Naive thymus-derived CD4-positive, alpha-beta T cell (primary cell): ENCODE results near the gene PDLIM1. TPM values are rescaled to one million over a fixed set of nuclear protein-coding genes. Genes with fewer than 3 reads are reported as not detected.

ENCODE experiments used
- ATAC-seq: fragments of 150-1000 bp; cut with Tn5 transposase; 2 replicates; pipeline ENCODE4 v1.10.0; 2021; ENCODE audit warnings: mild to moderate bottlenecking, moderate library complexity
- CTCF ChIA-PET: fragments of 350-600 bp; sonication (Branson Sonifier 250); formaldehyde crosslinking; loops from one replicate; lab custom pipeline; 2021; ENCODE audit warnings: antibody characterized with exemption; lab: Charles Lee
- POLR2A ChIA-PET: fragments of 350-600 bp; sonication (Branson Sonifier 250); formaldehyde crosslinking; loops from one replicate; lab custom pipeline; 2021; ENCODE audit warnings: antibody characterized with exemption, inconsistent platforms; lab: Charles Lee
- DNase-seq, 9 donors: peaks; one replicate each; pipeline versions ENCODE4 v3.0.0 to v3.0.0-alpha.2; 2020 to 2022; ENCODE audit warnings: mixed read lengths in 1 of 9
- H3K27ac ChIP-seq: one replicate; pipeline ENCODE4 v1.7.0; 2013; ENCODE audit warnings: mild to moderate bottlenecking, low read depth, low read length, moderate library complexity
- H3K27me3 ChIP-seq, 2 donors: one replicate each; pipeline ENCODE4 v1.7.0; 2013; ENCODE audit warnings: low read length in 2 of 2, mild to moderate bottlenecking in 2 of 2, moderate library complexity in 2 of 2; ENCODE audit not compliant: control insufficient read depth in 2 of 2, insufficient read depth in 2 of 2
- H3K36me3 ChIP-seq, 3 experiments: 1 replicate in 2 of 3; 2 replicates in 1 of 3; pipeline ENCODE4 v1.7.0; 2013; ENCODE audit warnings: low read length in 3 of 3, mild to moderate bottlenecking in 3 of 3, moderate library complexity in 1 of 3; ENCODE audit not compliant: insufficient read depth in 3 of 3, control insufficient read depth in 2 of 3
- H3K4me1 ChIP-seq, 2 donors: one replicate each; pipeline ENCODE4 v1.7.0; 2013; ENCODE audit warnings: low read length in 2 of 2, mild to moderate bottlenecking in 2 of 2, moderate library complexity in 1 of 2; ENCODE audit not compliant: control insufficient read depth in 2 of 2, insufficient read depth in 2 of 2
- H3K4me3 ChIP-seq: 2 replicates; pipeline ENCODE4 v1.7.0; 2013; ENCODE audit warnings: mild to moderate bottlenecking, low read length
- H3K9me3 ChIP-seq, 3 experiments: 1 replicate in 2 of 3; 2 replicates in 1 of 3; pipeline ENCODE4 v1.7.0; 2013; ENCODE audit warnings: low read length in 3 of 3; ENCODE audit not compliant: control insufficient read depth in 2 of 3
- H3K27ac Mint-ChIP-seq, 9 donors: one replicate each; pipeline ENCODE4 v1.8.0; 2020 to 2022; ENCODE audit warnings: mixed read lengths in 9 of 9, mild to moderate bottlenecking in 8 of 9, moderate library complexity in 5 of 9, inconsistent platforms in 2 of 9
- H3K27me3 Mint-ChIP-seq, 5 donors: one replicate each; pipeline ENCODE4 v1.8.0; 2021 to 2022; ENCODE audit warnings: mixed read lengths in 5 of 5, mild to moderate bottlenecking in 1 of 5
- H3K36me3 Mint-ChIP-seq, 5 donors: one replicate each; pipeline ENCODE4 v1.8.0; 2020 to 2022; ENCODE audit warnings: mixed read lengths in 5 of 5, mild to moderate bottlenecking in 3 of 5, inconsistent platforms in 1 of 5
- H3K4me1 Mint-ChIP-seq, 7 donors: one replicate each; pipeline ENCODE4 v1.8.0; 2020 to 2022; ENCODE audit warnings: mixed read lengths in 7 of 7, mild to moderate bottlenecking in 3 of 7, inconsistent platforms in 1 of 7
- H3K4me3 Mint-ChIP-seq, 10 donors: one replicate each; pipeline ENCODE4 v1.8.0; 2020 to 2022; ENCODE audit warnings: mild to moderate bottlenecking in 10 of 10, mixed read lengths in 10 of 10, moderate library complexity in 6 of 10, inconsistent platforms in 2 of 10
- H3K9me3 Mint-ChIP-seq, 11 donors: one replicate each; pipeline ENCODE4 v1.8.0; 2020 to 2022; ENCODE audit warnings: mixed read lengths in 11 of 11, mild to moderate bottlenecking in 4 of 11, inconsistent platforms in 1 of 11, moderate library complexity in 1 of 11
- intact Hi-C, 2 donors: fragments of 100-400 bp; cut with micrococcal nuclease; formaldehyde crosslinking; loops; one replicate each; pipeline ENCODE4 v1.15.1; 2023
- polyA plus RNA-seq, 2 donors: library from polyadenylated mRNA; unstranded; fragments of 300-500 nt; fragmentation: Illumina TruSeq; gene quantifications; one replicate each; pipeline ENCODE4 v1.2.3, GENCODE V29; 2021
- total RNA-seq, 6 experiments: library from RNA in 5 of 6; stranded (reverse) in 5 of 6; gene quantifications; 1 replicate in 5 of 6; 2 replicates in 1 of 6; pipeline ENCODE4 v1.2.3 and lab custom pipeline; 2021 to 2026

The PDLIM1 gene
- total and polyA plus RNA-seq, 7 experiments from 2014 or later = 0.32 to 27.6 (median 0.89) TPM

DNA sequence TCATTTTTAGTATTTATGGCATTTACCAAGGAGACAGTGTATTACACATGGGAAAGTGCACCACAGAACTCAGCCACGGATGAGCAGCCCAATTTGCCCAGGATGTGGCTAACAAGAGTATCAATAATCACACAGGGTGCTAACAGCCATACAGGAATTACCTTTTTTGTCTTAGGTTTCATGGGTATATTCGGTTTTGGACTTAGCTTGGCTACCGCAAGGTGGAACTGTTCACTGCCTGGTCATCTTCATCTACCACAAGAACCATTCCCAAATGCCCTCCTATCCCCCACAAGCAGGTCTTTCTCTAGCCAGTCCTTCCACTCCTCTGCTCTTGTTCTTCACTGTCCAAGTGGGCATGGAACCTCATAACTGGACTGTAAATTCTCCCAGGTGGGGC is 6.0 kb downstream of the PDLIM1 start:
- POLR2A ChIA-PET = no interaction called here
- no peak overlapping the region for H3K27ac Mint-ChIP-seq
- Histone ChIP-seq H3K9me3 (no peaks in the 10 kb centered on the region), H3K27me3 (peaks cover 0 to 6% of the 10 kb centered on the region in 2 donors), H3K4me3 (no peak overlapping the region), H3K36me3 (no peaks in the 10 kb centered on the region), H3K4me1 (no peaks in the 10 kb centered on the region), H3K27ac (no peak overlapping the region)
- ATAC-seq = no peak
- peaks cover 12 to 48% (median 36%) of the 10 kb centered on the region in 5 donors for H3K27me3 Mint-ChIP-seq
- intact Hi-C loops = no loop called here
- CTCF ChIA-PET = no interaction called here
- no peak for DNase-seq
- H3K9me3 Mint-ChIP-seq = peaks cover 0 to 1% (median 0%) of the 10 kb centered on the region in 11 donors
- H3K4me1 Mint-ChIP-seq = peaks cover 0 to 17% (median 5%) of the 10 kb centered on the region in 7 donors
- H3K36me3 Mint-ChIP-seq = no peaks in the 10 kb centered on the region
- no peak overlapping the region for H3K4me3 Mint-ChIP-seq

GRCh38 chr10:95282107-95282506 is 8.7 kb downstream of the PDLIM1 start:
- H3K9me3 Mint-ChIP-seq = peaks cover 0 to 1% (median 0%) of the 10 kb centered on the region in 11 donors
- ChIA-PET CTCF (no interaction called here), POLR2A (no interaction called here)
- DNase-seq (no peak), ATAC-seq (no peak)
- Histone ChIP-seq H3K27me3 (no peaks in the 10 kb centered on the region), H3K36me3 (no peaks in the 10 kb centered on the region), H3K4me1 (no peaks in the 10 kb centered on the region), H3K9me3 (no peaks in the 10 kb centered on the region), H3K4me3 (no peak overlapping the region), H3K27ac (no peak overlapping the region)
- H3K36me3 Mint-ChIP-seq = no peaks in the 10 kb centered on the region
- no peak overlapping the region for H3K27ac Mint-ChIP-seq
- no peak overlapping the region for H3K4me3 Mint-ChIP-seq
- H3K4me1 Mint-ChIP-seq = peaks cover 0 to 8% (median 0%) of the 10 kb centered on the region in 7 donors
- intact Hi-C loops = no loop called here
- peaks cover 4 to 31% (median 19%) of the 10 kb centered on the region in 5 donors for H3K27me3 Mint-ChIP-seq

- ChIA-PET POLR2A (no interaction called here), CTCF (no interaction called here)
- Mint-ChIP-seq H3K27ac (no peak overlapping the region), H3K27me3 (peaks cover 0 to 24% (median 12%) of the 10 kb centered on the region in 5 donors), H3K36me3 (no peaks in the 10 kb centered on the region), H3K4me1 (peaks cover 0 to 7% (median 0%) of the 10 kb centered on the region in 7 donors), H3K9me3 (peaks cover 0 to 1% (median 0%) of the 10 kb centered on the region in 11 donors), H3K4me3 (no peak overlapping the region)
- no peaks in the 10 kb centered on the region for H3K36me3 ChIP-seq
- H3K27ac ChIP-seq = no peak overlapping the region
- ATAC-seq (no peak), DNase-seq (no peak)
- H3K27me3 ChIP-seq = no peaks in the 10 kb centered on the region
- no peaks in the 10 kb centered on the region for H3K9me3 ChIP-seq
- no peaks in the 10 kb centered on the region for H3K4me1 ChIP-seq
- intact Hi-C loops = no loop called here
- no peak overlapping the region for H3K4me3 ChIP-seq
Measured at GRCh38 chr10:95281206-95281605, 9.6 kb downstream of the PDLIM1 start.

DNA sequence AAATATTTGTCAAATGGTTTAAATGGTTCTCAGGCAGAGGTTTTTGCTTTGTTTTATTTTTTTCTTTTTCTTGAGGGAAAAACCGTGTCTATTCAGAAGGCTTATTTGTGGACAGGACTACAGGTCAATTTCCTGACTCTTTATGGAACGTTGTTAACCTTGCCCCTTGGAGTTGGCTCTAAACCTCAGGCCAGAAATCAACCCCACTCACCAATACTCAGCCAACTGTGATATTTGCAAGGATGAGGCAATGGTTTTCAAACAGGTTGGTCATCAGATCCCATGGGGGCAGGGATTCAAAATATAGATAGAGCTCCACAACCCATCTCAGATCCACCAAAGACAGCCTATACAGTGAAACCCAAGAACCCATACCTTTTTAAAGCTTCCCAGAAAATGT is 10.2 kb downstream of the PDLIM1 start:
- DNase-seq (no peak), ATAC-seq (no peak)
- POLR2A ChIA-PET = no interaction called here
- Histone ChIP-seq H3K4me3 (no peak overlapping the region), H3K27ac (no peak overlapping the region), H3K36me3 (no peaks in the 10 kb centered on the region), H3K9me3 (no peaks in the 10 kb centered on the region), H3K4me1 (no peaks in the 10 kb centered on the region), H3K27me3 (no peaks in the 10 kb centered on the region)
- Mint-ChIP-seq H3K27ac (no peak overlapping the region), H3K9me3 (peaks cover 0 to 1% (median 0%) of the 10 kb centered on the region in 11 donors), H3K4me3 (no peak overlapping the region), H3K27me3 (peaks cover 0 to 24% (median 12%) of the 10 kb centered on the region in 5 donors), H3K4me1 (peaks cover 0 to 7% (median 0%) of the 10 kb centered on the region in 7 donors), H3K36me3 (no peaks in the 10 kb centered on the region)
- intact Hi-C loops = no loop called here
- CTCF ChIA-PET = no interaction called here

- no peak overlapping the region for H3K4me3 Mint-ChIP-seq
- intact Hi-C loops = no loop called here
- H3K27me3 Mint-ChIP-seq = peaks cover 0 to 14% (median 0%) of the 10 kb centered on the region in 5 donors
- no peak for ATAC-seq
- DNase-seq = no peak
- Histone ChIP-seq H3K4me1 (no peaks in the 10 kb centered on the region), H3K36me3 (no peaks in the 10 kb centered on the region), H3K27me3 (no peaks in the 10 kb centered on the region), H3K27ac (no peak overlapping the region), H3K4me3 (no peak overlapping the region), H3K9me3 (no peaks in the 10 kb centered on the region)
- H3K9me3 Mint-ChIP-seq = peaks cover 0 to 1% (median 0%) of the 10 kb centered on the region in 11 donors
- H3K36me3 Mint-ChIP-seq = no peaks in the 10 kb centered on the region
- no peak overlapping the region for H3K27ac Mint-ChIP-seq
- ChIA-PET CTCF (no interaction called here), POLR2A (no interaction called here)
- H3K4me1 Mint-ChIP-seq = peaks cover 0 to 2% (median 0%) of the 10 kb centered on the region in 7 donors
Measured at GRCh38 chr10:95279042-95279820, 11.6 kb downstream of the PDLIM1 start.

DNA sequence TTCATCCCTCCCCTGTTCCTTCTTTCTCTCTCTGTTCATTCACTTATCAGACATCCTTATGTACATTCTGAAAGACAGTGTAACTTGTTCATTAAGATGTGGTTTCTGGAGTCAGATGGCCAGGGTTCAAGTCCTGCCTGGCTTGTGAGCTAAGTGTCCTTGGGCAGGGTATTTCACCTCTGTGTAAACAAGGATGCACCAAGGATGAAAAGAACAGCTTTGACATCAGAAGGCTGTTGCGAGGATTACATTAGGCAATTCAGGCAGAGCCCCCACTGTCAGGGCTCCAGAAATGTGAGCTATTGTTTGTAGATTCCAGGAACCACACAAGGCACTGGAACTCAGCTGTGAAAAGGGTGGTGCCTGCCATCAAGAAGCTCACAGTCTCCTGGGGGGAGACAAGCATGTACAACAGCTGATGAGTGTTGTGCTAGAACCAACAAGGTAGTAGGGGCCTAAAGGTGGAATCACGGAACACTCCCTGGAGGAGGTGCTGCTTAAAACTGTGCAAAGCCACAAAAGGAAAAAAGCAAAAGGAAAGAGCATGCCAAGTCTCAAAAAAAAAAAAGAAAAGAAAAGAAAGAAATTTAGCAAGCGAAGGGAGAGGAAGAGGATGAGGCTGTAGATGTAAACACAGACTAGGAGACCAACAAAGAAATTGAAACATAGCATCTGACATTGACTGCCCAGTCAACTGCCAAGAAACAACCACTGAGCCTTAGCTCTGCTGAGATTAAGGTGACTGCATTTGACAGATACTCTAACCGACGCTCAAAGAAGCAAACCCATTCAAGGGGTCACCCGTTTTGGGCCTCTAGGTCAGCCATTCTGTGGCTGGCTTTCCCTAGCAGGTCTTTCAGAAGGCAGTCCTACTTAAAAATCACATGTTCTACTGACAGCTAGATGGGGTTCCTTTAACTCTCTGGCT is 12.5 kb downstream of the PDLIM1 start:
- H3K36me3 Mint-ChIP-seq = no peaks in the 10 kb centered on the region
- no peaks in the 10 kb centered on the region for H3K9me3 Mint-ChIP-seq
- ChIA-PET POLR2A (no interaction called here), CTCF (no interaction called here)
- H3K27me3 Mint-ChIP-seq = peaks cover 0 to 8% (median 0%) of the 10 kb centered on the region in 5 donors
- intact Hi-C loops = no loop called here
- Histone ChIP-seq H3K9me3 (no peaks in the 10 kb centered on the region), H3K27ac (no peak overlapping the region), H3K4me3 (no peak overlapping the region), H3K36me3 (no peaks in the 10 kb centered on the region), H3K27me3 (no peaks in the 10 kb centered on the region), H3K4me1 (no peaks in the 10 kb centered on the region)
- H3K4me1 Mint-ChIP-seq = peaks cover 0 to 2% (median 0%) of the 10 kb centered on the region in 7 donors
- DNase-seq (no peak), ATAC-seq (no peak)
- no peak overlapping the region for H3K27ac Mint-ChIP-seq
- H3K4me3 Mint-ChIP-seq = no peak overlapping the region
